PC-9 (cell line): ENCODE measurements around the gene USP37.

Experiments used
- EZH2 ChIP-seq: fragments of 200-600 bp; sonication (generic); IDR thresholded peaks from 2 replicates; pipeline ENCODE4 v1.8.0; 2017; ENCODE audit warnings: antibody characterized with exemption, low read depth
- TF ChIP-seq, protein P1 (sequence below): fragments of 200-600 bp; sonication (generic); conservative IDR thresholded peaks from 2 replicates; pipeline ENCODE4 v1.6.1; 2017; ENCODE audit warnings: mixed run types, antibody characterized with exemption, mild to moderate bottlenecking, moderate library complexity

GRCh38 chr2:218452079-218452478, 116.1 kb downstream of the USP37 start:
- TF ChIP-seq, protein P1, sequence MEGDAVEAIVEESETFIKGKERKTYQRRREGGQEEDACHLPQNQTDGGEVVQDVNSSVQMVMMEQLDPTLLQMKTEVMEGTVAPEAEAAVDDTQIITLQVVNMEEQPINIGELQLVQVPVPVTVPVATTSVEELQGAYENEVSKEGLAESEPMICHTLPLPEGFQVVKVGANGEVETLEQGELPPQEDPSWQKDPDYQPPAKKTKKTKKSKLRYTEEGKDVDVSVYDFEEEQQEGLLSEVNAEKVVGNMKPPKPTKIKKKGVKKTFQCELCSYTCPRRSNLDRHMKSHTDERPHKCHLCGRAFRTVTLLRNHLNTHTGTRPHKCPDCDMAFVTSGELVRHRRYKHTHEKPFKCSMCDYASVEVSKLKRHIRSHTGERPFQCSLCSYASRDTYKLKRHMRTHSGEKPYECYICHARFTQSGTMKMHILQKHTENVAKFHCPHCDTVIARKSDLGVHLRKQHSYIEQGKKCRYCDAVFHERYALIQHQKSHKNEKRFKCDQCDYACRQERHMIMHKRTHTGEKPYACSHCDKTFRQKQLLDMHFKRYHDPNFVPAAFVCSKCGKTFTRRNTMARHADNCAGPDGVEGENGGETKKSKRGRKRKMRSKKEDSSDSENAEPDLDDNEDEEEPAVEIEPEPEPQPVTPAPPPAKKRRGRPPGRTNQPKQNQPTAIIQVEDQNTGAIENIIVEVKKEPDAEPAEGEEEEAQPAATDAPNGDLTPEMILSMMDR, result no peak
- no peak for TF ChIP-seq EZH2
